Activated effector memory CD4-positive, alpha-beta T cell treated with Interleukin-2 at 50 U/mL for 16 hours (primary cell): ENCODE measurements around the gene CNTLN.

Experiments used
- DNase-seq: peaks from one replicate; pipeline ENCODE4 v3.0.0-alpha.2; 2020

Gene CNTLN, protein sequence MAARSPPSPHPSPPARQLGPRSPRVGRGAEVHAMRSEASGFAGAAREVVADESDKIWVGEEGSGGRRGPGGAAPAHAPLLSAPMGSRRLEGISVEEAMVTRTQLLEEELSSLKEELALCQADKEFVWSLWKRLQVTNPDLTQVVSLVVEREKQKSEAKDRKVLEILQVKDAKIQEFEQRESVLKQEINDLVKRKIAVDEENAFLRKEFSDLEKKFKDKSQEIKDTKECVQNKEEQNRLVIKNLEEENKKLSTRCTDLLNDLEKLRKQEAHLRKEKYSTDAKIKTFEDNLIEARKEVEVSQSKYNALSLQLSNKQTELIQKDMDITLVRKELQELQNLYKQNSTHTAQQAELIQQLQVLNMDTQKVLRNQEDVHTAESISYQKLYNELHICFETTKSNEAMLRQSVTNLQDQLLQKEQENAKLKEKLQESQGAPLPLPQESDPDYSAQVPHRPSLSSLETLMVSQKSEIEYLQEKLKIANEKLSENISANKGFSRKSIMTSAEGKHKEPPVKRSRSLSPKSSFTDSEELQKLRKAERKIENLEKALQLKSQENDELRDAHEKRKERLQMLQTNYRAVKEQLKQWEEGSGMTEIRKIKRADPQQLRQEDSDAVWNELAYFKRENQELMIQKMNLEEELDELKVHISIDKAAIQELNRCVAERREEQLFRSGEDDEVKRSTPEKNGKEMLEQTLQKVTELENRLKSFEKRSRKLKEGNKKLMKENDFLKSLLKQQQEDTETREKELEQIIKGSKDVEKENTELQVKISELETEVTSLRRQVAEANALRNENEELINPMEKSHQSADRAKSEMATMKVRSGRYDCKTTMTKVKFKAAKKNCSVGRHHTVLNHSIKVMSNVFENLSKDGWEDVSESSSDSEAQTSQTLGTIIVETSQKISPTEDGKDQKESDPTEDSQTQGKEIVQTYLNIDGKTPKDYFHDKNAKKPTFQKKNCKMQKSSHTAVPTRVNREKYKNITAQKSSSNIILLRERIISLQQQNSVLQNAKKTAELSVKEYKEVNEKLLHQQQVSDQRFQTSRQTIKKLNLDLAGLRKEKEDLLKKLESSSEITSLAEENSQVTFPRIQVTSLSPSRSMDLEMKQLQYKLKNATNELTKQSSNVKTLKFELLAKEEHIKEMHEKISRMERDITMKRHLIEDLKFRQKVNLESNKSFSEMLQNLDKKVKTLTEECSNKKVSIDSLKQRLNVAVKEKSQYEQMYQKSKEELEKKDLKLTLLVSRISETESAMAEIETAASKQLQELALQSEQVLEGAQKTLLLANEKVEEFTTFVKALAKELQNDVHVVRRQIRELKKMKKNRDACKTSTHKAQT (N-terminal part only)

GRCh38 chr9:17134396-17135294 lies at the start of gene CNTLN:
TSS of gene CNTLN (plus strand) at chr9:17135040. CDS start at chr9:17135066, 26 bp downstream.
- no peak for DNase-seq

GRCh38 chr9:17088566-17088965 lies 46.3 kb upstream of the CNTLN start:
- DNase-seq = no peak

DNA sequence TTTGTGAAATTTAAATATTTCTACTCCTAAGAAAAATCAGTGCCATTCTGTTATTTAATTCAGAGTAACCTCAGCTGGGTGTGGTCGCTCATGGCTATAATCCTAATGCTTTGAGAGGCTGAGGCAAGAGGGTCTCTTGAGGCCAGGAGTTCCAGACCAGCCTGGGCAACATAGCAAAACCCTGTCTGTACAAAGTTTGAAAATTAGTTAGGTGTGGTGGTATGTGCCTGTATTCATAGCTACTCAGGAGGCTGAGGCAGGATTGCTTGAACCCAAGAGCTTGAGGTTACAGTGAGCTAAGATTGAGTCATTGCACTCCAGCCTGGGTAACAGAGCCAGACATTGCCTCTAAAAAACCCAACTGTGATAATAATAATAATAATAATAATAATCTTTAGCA lies 44.8 kb upstream of the CNTLN start:
- DNase-seq = no peak

DNA sequence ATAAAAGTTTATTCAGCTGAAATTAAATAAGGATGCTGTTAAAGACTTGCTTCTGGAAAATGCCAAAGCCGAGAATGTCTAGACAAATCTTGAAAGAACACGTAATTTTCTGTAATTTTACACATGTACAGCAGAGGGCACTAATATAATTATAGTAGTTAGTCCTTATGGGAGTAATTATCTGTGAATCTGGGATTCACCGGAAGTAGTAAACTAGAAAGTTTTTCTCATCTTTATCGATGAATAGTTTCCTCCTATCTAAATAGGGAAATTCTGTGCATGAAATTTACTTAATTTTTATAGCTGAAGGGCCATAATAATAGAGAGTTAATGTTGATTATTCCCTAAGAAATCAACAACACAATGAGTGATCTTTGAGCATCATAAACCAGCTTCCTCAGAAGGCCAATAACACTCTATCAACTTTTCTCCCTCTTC lies 18.4 kb upstream of the CNTLN start:
- DNase-seq = no peak

GRCh38 chr9:17117372-17117771 lies 17.5 kb upstream of the CNTLN start:
- no peak for DNase-seq

GRCh38 chr9:17120203-17120602 lies 14.6 kb upstream of the CNTLN start:
- DNase-seq = no peak

DNA sequence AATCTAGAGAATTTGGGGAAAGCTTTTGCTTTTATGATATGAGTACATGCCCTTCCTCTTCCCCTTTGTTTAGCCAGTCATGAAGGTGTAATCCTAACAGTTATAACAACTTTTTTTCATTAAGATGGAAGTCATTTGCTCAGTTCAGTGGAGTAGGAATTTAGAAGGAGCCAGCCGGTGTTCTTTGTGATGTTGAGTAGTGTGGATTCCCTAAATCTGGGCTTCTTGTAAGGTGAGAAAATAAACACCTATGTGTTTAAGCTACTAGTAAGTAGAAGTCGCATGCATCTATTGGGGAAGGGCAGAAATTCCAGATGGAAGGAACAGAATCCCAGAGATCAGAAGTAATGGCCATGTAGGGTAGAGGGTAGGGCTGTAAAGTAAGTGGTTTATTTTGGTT lies 13.6 kb upstream of the CNTLN start:
- DNase-seq = no peak

DNA sequence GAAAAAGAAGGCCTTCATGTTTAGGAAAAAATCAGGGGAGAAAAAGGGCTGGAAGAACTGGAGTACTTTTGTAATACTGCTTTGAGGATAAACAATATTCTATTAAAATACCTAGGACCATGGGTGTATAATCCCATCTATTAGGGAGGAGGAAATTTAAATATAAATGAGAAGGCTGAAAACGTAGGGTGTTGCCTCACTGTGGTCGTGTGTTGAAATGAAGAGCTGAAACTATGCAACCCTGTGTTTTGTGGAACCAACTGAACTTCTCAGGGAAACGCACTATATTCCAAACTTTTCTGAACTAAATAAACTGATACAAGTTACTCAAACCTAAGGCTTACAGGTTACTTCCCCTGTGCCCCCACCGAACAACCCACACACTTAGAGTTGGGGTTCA lies 4.5 kb upstream of the CNTLN start:
- no peak for DNase-seq

- DNase-seq = no peak
Measured at GRCh38 chr9:17130725-17131124, 4.1 kb upstream of the CNTLN start.

DNA sequence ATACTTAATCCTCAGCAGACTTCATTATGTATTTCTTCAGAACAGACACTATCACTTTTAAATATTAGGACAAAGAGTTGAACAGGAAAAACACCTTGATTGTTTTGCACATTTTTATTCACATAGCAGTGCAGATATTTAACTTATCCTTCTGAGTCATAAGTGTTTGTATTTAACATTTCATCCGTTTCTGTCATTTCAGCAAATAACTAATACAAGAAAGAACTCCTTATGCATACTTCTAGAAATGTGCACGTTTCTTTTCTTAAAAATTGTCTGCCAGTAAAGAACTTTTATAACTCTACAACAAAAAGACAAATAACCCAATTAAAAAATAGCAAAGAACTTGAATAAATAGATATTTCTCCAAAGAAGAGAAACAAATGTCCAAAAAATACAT lies 3.3 kb upstream of the CNTLN start:
- no peak for DNase-seq

- no peak for DNase-seq
Measured at GRCh38 chr9:17135295-17136160, 688 bp downstream of the CNTLN start.

DNA sequence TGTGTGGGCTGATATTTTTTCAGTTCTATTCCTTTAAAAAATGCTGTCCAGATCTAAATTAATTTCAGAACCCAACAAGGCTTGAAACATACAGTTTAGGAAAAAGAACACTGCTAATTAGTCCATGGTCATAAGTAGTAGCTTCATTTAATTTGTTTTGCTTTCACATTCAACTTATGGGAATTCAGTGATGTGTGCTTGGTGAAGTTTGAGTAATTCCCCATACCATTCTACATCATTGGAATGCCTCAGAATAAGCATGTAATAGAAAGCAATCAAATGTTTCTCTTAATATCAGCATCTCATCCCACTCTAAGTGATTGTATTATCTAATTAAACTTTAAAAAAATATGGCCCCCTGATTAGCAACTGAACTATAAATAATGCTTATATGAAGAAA lies 2.7 kb downstream of the CNTLN start:
- DNase-seq = no peak

DNA sequence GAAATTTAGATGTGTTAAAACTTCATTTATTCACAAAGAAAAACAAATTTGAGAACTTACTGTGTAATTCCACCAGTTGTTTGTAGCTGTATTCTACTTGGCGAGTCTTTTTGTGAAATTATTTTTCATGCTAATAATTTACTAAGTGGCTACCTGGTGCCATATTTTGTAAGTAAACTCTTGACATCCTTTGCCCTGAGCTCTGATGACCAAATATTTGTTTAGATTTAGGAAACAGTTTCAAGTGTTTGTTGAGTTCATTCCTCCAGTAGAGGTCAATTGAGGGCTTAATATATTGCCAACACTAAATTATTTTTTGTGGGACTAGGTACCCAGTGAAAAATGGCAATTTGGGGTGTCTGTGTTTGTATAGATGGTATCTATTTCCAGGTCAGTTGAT lies 3.7 kb downstream of the CNTLN start:
- no peak for DNase-seq

- DNase-seq = no peak
Measured at GRCh38 chr9:17140418-17140817, 5.6 kb downstream of the CNTLN start.

GRCh38 chr9:17148324-17148723 lies 13.5 kb downstream of the CNTLN start:
- no peak for DNase-seq

DNA sequence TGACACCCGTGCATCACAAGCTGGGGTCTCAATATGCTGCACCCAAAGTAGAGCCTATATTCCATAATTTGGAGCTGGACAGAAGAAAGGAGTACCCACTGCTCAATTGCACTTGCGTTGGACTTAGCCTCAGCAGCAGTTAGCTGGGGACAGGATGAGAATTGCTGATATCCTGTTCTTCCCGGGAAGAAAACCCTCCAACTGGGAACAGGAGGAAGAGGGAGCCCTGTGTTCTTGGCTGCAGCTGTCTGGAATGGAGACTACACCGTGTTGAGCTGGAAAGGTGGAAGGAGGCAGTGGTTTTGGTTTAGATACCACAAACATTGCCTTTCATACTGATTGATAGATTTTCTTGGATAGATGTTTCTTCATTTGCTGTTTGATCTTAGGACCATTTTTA lies 24.6 kb downstream of the CNTLN start:
- no peak for DNase-seq

DNA sequence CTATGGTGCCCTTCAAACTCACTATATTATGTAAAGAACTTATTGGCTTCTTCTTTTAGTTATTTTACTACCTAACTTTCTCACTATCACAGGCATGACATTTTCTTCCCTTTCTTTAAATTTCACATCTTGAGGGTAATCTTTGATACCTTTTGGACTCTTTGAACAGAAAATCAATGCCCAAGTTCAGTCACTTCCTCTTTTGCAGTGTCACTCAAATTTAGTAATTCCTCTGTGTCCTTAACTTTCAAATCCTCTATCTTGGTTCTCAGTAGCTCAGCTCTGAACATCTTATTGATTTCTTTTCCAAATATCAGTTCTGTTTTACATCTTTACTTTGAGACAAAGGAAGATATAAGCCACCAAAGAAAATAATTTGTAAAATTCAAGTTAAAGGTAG lies 25.5 kb downstream of the CNTLN start:
- no peak for DNase-seq

- no peak for DNase-seq
Measured at GRCh38 chr9:17165764-17166163, 30.9 kb downstream of the CNTLN start.

DNA sequence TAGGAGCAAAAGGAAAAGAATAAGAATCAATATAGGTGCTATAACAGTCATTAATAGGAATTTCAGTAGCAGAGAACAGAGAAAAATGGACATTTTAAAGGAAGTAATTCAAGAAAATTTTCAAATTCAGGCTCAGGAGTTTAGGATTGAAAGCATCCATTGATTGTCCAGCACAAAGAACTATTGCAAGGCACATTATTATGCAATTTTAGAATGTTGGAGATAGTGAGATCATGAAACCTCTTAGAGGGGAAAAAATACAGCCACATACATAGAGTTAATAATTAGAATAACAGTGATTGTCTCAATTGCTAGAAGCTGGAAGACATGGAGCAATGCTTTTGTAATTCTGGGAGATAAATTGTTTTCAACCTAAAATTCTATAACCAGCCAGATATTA lies 31.5 kb downstream of the CNTLN start:
- DNase-seq = no peak

DNA sequence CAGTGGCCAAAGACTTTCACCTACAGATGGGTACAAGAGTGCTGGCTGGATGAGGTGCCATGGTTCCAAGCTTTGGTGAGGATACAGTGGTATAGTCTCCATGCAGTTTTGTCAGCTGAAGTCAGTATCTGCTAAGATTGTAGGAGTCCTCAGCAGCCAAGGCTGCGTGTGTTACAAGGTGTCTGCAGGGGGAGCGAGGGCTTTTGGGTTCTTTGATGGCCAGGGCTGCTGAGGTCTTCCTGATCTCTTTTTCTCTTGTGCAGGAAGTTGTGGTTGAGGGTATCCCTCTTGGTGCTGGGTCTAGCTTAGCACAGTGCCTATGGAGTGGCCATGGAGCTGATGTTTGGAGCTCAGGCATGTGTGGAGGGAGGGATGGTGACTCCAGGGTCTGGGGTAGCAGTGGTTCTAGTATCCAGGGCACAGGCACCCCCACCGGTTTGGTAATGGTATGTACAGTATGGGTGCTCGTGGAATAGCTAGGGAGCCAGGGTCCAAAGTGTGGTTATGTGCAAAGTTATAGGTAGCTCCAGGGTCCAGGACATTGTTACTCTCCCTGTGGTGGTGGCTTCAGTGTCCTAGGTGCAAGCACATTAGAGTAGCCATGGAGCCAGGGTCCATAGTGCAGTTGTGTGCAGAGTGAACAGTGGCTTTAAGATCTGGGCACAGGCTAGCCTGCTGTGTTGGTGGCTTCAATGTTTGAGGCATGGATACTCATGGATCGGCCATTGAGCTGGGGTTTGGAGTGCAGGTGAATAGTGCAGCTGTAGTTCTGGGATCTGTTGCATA lies 36.7 kb downstream of the CNTLN start:
- no peak for DNase-seq
